ENCODE results near the gene NPC2. TPM values are rescaled to one million over a fixed set of nuclear protein-coding genes. Genes with fewer than 3 reads are reported as not detected.
A peak's percentile ranks its signal among the peaks of the same experiment; 100 is the strongest.
"Not testable (repeated sequence)": the region's sequence is repeated elsewhere in the genome, so short reads cannot be mapped to it uniquely, and the experiment has no call there.

Gene NPC2
- total RNA-seq, 2 donors from 2014 or later: 406 to 455 TPM

- TF ChIP-seq CTCF (IDR thresholded peaks at IDR 0.05): no peak
- H3K27me3 ChIP-seq (replicated peaks; ENCODE audit: insufficient read depth): no peaks in the 10 kb centered on the region
- ATAC-seq (ENCODE audit: insufficient number of reproducible peaks, low FRiP score, low read depth) (no peak), DNase-seq (ENCODE audit: low spot score) (no peak)
- no peak overlapping the region for H3K4me3 ChIP-seq
- no peaks in the 10 kb centered on the region for H3K36me3 ChIP-seq
- no peaks in the 10 kb centered on the region for H3K9me3 ChIP-seq
- H3K4me1 ChIP-seq (ENCODE audit: control insufficient read depth in 1 of 2, low read depth in 2 of 2): peaks cover 0 to 1% of the 10 kb centered on the region in 2 donors
- no peak overlapping the region for H3K27ac ChIP-seq
Measured at GRCh38 chr14:74462993-74463392, 30.1 kb downstream of the NPC2 start.

- H3K9me3 ChIP-seq: no peaks in the 10 kb centered on the region
- no peaks in the 10 kb centered on the region for H3K27me3 ChIP-seq (replicated peaks; ENCODE audit: insufficient read depth)
- H3K4me3 ChIP-seq: no peak overlapping the region
- H3K4me1 ChIP-seq (ENCODE audit: control insufficient read depth in 1 of 2, low read depth in 2 of 2): no peaks in the 10 kb centered on the region
- no peak overlapping the region for H3K27ac ChIP-seq
- TF ChIP-seq CTCF (IDR thresholded peaks at IDR 0.05): no peak
- H3K36me3 ChIP-seq: no peaks in the 10 kb centered on the region
- ATAC-seq (ENCODE audit: insufficient number of reproducible peaks, low FRiP score, low read depth) (no peak), DNase-seq (ENCODE audit: low spot score) (no peak)
Measured at GRCh38 chr14:74459976-74460375, 33.1 kb downstream of the NPC2 start.

- no peak overlapping the region for H3K4me3 ChIP-seq
- H3K27me3 ChIP-seq (replicated peaks; ENCODE audit: insufficient read depth): no peaks in the 10 kb centered on the region
- TF ChIP-seq CTCF (IDR thresholded peaks at IDR 0.05): peak; percentile 67
- no peaks in the 10 kb centered on the region for H3K36me3 ChIP-seq
- DNase-seq (ENCODE audit: low spot score) (no peak), ATAC-seq (ENCODE audit: insufficient number of reproducible peaks, low FRiP score, low read depth) (peak; percentile 50)
- H3K4me1 ChIP-seq (ENCODE audit: control insufficient read depth in 1 of 2, low read depth in 2 of 2): no peaks in the 10 kb centered on the region
- H3K27ac ChIP-seq: no peak overlapping the region
- H3K9me3 ChIP-seq: no peaks in the 10 kb centered on the region
Measured at GRCh38 chr14:74459289-74459946, 33.7 kb downstream of the NPC2 start.

- ATAC-seq (ENCODE audit: insufficient number of reproducible peaks, low FRiP score, low read depth) (no peak), DNase-seq (ENCODE audit: low spot score) (no peak)
- no peak for TF ChIP-seq CTCF (IDR thresholded peaks at IDR 0.05)
- Histone ChIP-seq H3K4me3 (no peak overlapping the region), H3K27ac (no peak overlapping the region), H3K27me3 (replicated peaks; ENCODE audit: insufficient read depth) (no peaks in the 10 kb centered on the region), H3K36me3 (no peaks in the 10 kb centered on the region), H3K9me3 (no peaks in the 10 kb centered on the region), H3K4me1 (ENCODE audit: control insufficient read depth in 1 of 2, low read depth in 2 of 2) (no peaks in the 10 kb centered on the region)
Measured at GRCh38 chr14:74457565-74457895, 35.6 kb downstream of the NPC2 start.

GRCh38 chr14:74456684-74457564, 36.2 kb downstream of the NPC2 start:
- DNase-seq (ENCODE audit: low spot score) (no peak), ATAC-seq (ENCODE audit: insufficient number of reproducible peaks, low FRiP score, low read depth) (no peak)
- no peaks in the 10 kb centered on the region for H3K9me3 ChIP-seq
- H3K4me1 ChIP-seq (ENCODE audit: control insufficient read depth in 1 of 2, low read depth in 2 of 2): no peaks in the 10 kb centered on the region
- no peaks in the 10 kb centered on the region for H3K27me3 ChIP-seq (replicated peaks; ENCODE audit: insufficient read depth)
- no peak for TF ChIP-seq CTCF (IDR thresholded peaks at IDR 0.05)
- no peak overlapping the region for H3K27ac ChIP-seq
- H3K4me3 ChIP-seq: no peak overlapping the region
- H3K36me3 ChIP-seq: no peaks in the 10 kb centered on the region

- not testable (repeated sequence) for H3K9me3 ChIP-seq; H3K36me3 ChIP-seq; H3K4me1 ChIP-seq (ENCODE audit: control insufficient read depth in 1 of 2, low read depth in 2 of 2); H3K27me3 ChIP-seq (replicated peaks; ENCODE audit: insufficient read depth); H3K4me3 ChIP-seq; ATAC-seq (ENCODE audit: insufficient number of reproducible peaks, low FRiP score, low read depth); DNase-seq (ENCODE audit: low spot score); H3K27ac ChIP-seq
Measured at GRCh38 chr14:74454397-74454796, 38.7 kb downstream of the NPC2 start.

All from thoracic aorta (tissue), 2 donors.